Stimulated activated naive CD8-positive, alpha-beta T cell treated with anti-CD3 and anti-CD28 coated beads, Interleukin-15, Interleukin-2, amounts not matched to agents 100 ng/mL and 50 ng/mL, for 24 hours (primary cell): ENCODE measurements around the gene PDCD7.
"Not testable (repeated sequence)": the region's sequence is repeated elsewhere in the genome, so short reads cannot be mapped to it uniquely, and the experiment has no call there.

Experiments
- H3K27ac Mint-ChIP-seq: one replicate; pipeline ENCODE4 v1.8.0; 2021; ENCODE audit warnings: mild to moderate bottlenecking, mixed read lengths
- H3K27me3 Mint-ChIP-seq: one replicate; pipeline ENCODE4 v1.8.0; 2021; ENCODE audit warnings: mixed read lengths
- H3K36me3 Mint-ChIP-seq: one replicate; pipeline ENCODE4 v1.8.0; 2021; ENCODE audit warnings: low read depth, mixed read lengths
- H3K4me1 Mint-ChIP-seq: one replicate; pipeline ENCODE4 v1.8.0; 2021; ENCODE audit warnings: low read depth, mixed read lengths
- H3K4me3 Mint-ChIP-seq: one replicate; pipeline ENCODE4 v1.8.0; 2021; ENCODE audit warnings: mild to moderate bottlenecking, mixed read lengths
- H3K9me3 Mint-ChIP-seq: one replicate; pipeline ENCODE4 v1.8.0; 2021; ENCODE audit warnings: mixed read lengths

PDCD7 gene

DNA sequence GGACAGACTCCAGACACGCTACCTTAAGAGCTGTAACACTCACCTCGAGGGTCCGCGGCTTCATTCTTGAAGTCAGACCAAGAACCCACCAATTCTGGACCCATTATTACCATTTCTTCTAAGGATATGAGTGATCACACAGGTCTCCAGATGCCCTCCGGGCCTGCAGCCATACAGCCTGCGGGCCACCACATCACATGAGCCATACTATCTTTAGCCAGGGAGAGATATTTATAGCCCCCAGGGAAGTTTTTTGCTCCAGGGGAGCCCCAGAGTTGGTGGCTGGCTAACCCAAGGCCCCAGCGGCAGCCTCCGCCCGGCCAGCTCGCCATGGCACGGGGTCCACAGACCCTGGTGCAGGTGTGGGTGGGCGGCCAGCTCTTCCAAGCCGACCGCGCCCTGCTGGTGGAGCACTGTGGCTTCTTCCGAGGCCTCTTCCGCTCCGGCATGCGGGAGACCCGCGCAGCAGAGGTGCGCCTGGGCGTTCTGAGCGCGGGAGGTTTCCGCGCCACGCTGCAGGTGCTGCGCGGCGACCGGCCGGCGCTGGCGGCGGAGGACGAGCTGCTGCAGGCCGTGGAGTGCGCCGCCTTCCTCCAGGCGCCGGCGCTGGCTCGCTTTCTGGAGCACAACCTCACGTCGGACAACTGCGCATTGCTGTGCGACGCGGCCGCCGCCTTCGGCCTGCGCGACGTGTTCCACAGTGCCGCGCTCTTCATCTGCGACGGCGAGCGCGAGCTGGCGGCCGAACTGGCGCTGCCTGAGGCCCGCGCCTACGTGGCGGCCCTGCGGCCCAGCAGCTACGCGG, 56.9 kb downstream of the PDCD7 start, which contains the start of gene KBTBD13:
Gene KBTBD13 (plus strand): TSS at position 261 of the 805 bp plus-strand sequence. CDS start 70 bp downstream, at position 331.
- H3K4me3 Mint-ChIP-seq: no peak within 1 kb of the TSS
- no peak within 1 kb of the TSS for H3K27ac Mint-ChIP-seq
- H3K9me3 Mint-ChIP-seq: no peaks in the 10 kb centered on the region
- no peaks in the 10 kb centered on the region for H3K36me3 Mint-ChIP-seq
- H3K4me1 Mint-ChIP-seq: peaks cover 6% of the 10 kb centered on the region
- peaks cover 17% of the 10 kb centered on the region for H3K27me3 Mint-ChIP-seq

DNA sequence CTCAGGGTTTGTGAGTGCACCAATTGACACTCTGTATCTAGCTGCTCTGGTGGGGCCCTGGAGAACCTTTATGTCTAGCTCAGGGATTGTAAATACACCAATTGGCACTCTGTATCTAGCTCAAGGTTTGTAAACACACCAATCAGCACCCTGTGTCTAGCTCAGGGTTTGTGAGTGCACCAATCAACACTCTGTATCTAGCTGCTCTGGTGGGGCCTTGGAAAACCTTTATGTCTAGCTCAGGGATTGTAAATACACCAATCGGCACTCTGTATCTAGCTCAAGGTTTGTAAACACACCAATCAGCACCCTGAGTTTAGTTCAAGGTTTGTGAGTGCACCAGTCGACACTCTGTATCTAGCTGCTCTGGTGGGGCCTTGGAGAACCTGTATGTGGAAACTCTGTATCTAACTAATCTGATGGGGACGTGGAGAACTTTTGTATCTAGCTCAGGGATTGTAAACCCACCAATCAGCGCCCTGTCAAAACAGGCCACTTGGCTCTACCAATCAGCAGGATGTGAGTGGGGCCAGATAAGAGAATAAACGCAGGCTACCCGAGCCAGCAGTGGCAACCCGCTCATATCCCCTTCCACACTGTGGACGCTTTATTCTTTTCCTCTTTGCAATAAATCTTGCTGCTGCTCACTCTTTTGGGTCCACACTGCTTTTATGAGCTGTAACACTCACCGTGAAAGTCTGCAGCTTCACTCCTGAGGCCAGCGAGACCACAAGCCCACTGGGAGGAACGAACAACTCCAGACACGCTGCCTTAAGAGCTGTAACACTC, 57.8 kb downstream of the PDCD7 start:
- H3K36me3 Mint-ChIP-seq, H3K27ac Mint-ChIP-seq, H3K9me3 Mint-ChIP-seq, H3K4me1 Mint-ChIP-seq, H3K4me3 Mint-ChIP-seq: not testable (repeated sequence)
- peaks cover 17% of the 10 kb centered on the region for H3K27me3 Mint-ChIP-seq

DNA sequence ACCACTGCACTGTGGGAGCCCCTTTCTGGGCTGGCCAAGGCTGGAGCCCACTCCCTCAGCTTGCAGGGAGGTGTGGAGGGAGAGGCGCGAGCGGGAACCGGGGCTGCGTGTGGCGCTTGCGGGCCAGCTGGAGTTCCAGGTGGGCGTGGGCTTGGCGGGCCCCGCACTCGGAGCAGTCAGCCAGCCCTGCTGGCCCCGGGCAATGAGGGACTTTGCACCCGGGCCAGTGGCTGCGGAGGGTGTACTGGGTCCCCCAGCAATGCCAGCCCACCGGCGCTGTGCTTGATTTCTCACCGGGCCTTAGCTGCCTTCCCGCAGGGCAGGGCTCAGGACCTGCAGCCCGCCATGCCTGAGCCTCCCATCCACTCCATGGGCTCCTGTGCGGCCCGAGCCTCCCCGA, 58.7 kb downstream of the PDCD7 start:
- H3K36me3 Mint-ChIP-seq, H3K4me1 Mint-ChIP-seq, H3K9me3 Mint-ChIP-seq, H3K27ac Mint-ChIP-seq, H3K4me3 Mint-ChIP-seq: not testable (repeated sequence)
- H3K27me3 Mint-ChIP-seq: peaks cover 17% of the 10 kb centered on the region

DNA sequence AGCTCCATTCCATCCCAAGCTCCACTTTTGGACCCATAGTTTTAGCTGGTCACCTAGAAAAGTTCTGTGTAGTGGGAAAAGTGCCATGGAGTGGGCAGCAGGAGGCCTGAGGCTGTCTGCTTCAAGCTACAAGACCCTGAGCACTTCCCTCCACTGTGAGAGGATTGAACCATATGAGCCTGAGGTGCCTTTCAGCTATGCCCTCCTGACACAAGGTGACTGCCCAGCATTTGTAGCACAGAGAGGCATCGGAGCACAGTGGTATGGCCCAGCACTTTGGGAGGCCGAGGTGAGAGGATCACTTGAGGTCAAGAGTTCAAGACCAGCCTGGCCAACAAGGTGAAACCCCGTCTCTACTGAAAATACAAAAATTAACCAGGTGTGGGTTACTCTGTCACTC, 61.0 kb downstream of the PDCD7 start:
- no peaks in the 10 kb centered on the region for H3K9me3 Mint-ChIP-seq
- H3K36me3 Mint-ChIP-seq: no peaks in the 10 kb centered on the region
- peaks cover 14% of the 10 kb centered on the region for H3K27me3 Mint-ChIP-seq
- H3K27ac Mint-ChIP-seq: no peak overlapping the region
- no peak overlapping the region for H3K4me3 Mint-ChIP-seq
- peaks cover under 1% of the 10 kb centered on the region for H3K4me1 Mint-ChIP-seq

DNA sequence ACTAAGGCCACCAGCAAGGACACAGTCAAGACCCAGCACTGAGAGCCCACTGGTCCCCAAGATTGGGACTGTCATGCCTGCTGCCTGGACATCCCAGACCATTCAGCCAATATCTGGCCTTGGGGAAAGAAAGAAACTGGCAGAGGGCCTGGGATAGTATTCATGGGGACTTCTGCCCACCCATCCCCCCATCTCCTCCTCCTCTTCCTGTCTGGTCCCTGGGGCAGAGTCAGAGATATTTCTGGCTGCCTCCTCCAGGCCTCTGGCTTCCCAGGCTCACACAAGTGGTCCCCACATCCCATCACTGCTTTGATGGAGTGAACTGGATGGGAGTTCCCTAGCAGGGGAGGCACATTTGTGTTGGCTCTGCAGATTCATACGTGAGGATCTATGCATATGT, 61.6 kb downstream of the PDCD7 start:
- Mint-ChIP-seq H3K27me3 (peaks cover 18% of the 10 kb centered on the region), H3K27ac (no peak overlapping the region), H3K4me1 (no peaks in the 10 kb centered on the region), H3K9me3 (no peaks in the 10 kb centered on the region), H3K36me3 (no peaks in the 10 kb centered on the region), H3K4me3 (no peak overlapping the region)

DNA sequence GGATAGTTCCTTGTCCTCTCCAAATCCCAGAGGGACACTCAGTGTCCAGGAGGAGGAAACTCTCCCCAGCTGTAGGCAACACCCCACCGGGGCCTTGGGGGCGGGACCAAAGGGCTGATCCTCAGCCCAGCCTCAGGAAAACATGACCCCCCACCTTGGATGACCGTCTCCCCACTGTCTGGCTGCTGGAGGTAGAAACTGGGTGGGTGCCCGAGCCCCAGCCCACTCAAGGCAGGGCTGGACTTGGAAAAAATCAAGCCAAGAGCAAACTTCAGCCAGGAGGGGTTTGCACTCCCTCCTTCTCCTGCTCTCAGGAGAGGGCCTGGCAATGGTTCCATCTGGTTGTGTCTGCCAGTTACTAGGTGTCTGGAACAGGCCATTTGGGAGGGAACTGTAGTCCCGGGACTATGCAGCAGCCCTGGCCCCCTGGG, 62.2 kb downstream of the PDCD7 start:
- Mint-ChIP-seq H3K4me3 (no peak overlapping the region), H3K9me3 (no peaks in the 10 kb centered on the region), H3K36me3 (no peaks in the 10 kb centered on the region), H3K27ac (no peak overlapping the region), H3K27me3 (peaks cover 21% of the 10 kb centered on the region), H3K4me1 (no peaks in the 10 kb centered on the region)

DNA sequence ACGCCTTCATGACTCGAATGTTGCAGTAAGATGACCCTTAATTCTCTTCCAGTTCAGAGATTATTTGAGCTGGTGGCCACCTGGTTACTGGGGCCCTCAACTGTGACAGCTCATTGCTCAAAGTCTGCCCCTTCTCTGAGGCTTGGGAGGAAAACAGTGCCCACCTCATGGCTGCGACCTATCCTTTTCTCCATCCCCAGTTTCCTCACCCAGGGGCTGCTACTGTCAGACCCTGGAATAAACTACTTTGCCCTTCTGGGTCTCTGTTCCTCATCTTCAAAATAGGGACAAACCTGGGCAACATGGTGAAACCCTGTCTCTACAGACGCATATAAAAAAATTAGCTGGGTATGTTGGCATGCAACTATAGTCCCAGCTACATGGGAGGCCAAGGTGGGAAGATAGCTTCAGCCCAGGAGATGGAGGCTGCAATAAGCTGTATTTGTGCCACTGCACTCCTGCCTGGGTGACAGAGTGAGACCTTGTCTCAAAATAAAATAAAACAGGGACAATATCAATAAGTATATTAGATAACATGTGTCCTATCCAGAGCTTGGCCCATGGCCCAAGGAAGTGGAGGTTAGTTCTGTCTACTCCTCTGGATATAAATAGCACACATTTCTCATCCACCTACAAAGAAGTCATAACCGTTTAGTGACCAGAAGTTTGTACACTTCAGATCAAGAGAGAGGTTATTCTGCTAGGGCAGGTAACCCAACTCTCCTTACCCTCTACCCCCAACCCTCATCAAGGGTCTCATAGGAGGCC, 63.6 kb downstream of the PDCD7 start:
- Mint-ChIP-seq H3K27ac (no peak overlapping the region), H3K4me1 (no peaks in the 10 kb centered on the region), H3K9me3 (no peaks in the 10 kb centered on the region), H3K27me3 (peaks cover 27% of the 10 kb centered on the region), H3K36me3 (no peaks in the 10 kb centered on the region), H3K4me3 (no peak overlapping the region)

DNA sequence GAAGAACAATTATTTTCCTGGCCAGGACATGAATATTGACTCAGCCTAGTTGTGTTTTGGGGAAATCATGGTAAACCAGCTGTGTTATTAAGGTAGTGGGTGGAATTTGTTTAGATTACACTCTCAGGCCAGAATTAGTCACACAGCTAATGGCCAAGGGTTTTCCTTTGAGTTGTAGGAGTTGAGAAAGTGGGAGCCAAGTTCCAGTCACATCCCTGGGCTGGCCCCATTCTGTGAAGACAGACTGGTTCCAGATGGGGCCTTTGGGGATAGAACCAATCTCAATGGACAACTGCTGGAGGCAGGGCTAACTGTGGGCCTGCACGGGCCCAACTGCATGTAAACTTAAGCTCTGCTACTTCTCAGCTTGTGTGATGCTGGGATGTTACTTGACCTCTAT, 64.4 kb downstream of the PDCD7 start:
- no peak overlapping the region for H3K27ac Mint-ChIP-seq
- H3K4me1 Mint-ChIP-seq: no peaks in the 10 kb centered on the region
- H3K9me3 Mint-ChIP-seq: no peaks in the 10 kb centered on the region
- no peaks in the 10 kb centered on the region for H3K36me3 Mint-ChIP-seq
- peaks cover 27% of the 10 kb centered on the region for H3K27me3 Mint-ChIP-seq
- H3K4me3 Mint-ChIP-seq: no peak overlapping the region

DNA sequence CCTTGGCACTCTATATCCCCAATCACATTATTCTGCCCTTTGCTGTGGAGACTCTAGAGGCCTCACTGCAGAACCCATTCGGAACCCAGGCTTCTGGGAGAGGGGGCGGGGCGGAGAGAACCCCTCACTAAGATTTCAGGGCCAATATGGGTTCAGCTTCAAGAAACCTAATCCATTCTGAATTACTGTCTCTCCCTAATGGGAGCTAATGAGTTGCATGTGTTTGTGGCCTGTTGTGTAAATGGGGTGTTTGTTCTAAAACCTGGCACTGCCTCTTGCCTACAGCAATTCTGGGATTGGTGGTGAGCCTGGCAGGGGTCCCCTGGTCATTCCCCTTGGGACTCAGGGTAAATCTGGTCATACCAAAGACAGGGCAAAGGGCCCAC, 65.2 kb downstream of the PDCD7 start:
- no peak overlapping the region for H3K27ac Mint-ChIP-seq
- H3K9me3 Mint-ChIP-seq: no peaks in the 10 kb centered on the region
- H3K36me3 Mint-ChIP-seq: no peaks in the 10 kb centered on the region
- H3K4me1 Mint-ChIP-seq: no peaks in the 10 kb centered on the region
- peaks cover 27% of the 10 kb centered on the region for H3K27me3 Mint-ChIP-seq
- H3K4me3 Mint-ChIP-seq: no peak overlapping the region

DNA sequence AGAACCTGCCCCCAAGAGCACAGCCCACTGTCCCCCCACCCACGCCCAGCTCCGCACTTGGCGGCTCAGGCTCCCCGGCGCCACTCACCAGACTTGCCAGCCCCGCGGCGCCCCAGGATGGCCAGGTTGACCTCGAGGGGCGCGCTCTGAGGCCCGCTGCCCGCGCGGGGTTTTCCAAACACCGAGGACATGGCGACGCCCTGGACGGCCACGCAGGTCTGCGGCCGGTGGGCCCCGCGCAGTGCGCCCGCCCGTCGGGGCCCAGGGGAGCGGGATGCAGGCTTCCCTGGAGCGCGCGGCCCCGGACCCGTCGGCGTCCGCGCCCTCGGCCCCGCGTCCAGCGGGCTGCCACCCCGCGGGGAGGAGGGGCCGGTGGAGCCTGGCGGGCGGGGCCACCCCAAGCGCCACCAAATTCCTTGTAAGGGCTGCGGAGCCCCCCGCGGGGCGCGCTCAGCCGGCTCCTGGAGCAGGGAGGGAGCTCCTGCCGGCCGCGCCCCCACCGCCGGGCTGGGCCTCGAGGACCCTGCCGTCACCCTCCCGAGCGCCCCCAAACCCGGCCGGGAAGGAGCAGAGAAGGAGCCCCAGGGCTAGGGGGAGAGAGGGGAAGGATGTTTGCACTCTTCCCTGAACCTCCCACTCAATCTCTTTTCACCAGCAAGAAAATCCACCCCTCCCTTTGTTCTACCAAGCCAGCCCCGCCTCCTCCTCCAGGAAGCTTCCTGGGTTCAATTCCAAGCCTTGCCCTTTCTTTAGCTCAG, 65.8 kb downstream of the PDCD7 start, which contains the start of gene RASL12:
Gene RASL12 (minus strand): TSS at position 347 of the 758 bp plus-strand sequence. CDS start 156 bp downstream, at position 191.
- peaks cover 27% of the 10 kb centered on the region for H3K27me3 Mint-ChIP-seq
- no peaks in the 10 kb centered on the region for H3K9me3 Mint-ChIP-seq
- H3K27ac Mint-ChIP-seq: no peak within 1 kb of the TSS
- no peaks in the 10 kb centered on the region for H3K36me3 Mint-ChIP-seq
- H3K4me3 Mint-ChIP-seq: no peak within 1 kb of the TSS
- H3K4me1 Mint-ChIP-seq: no peaks in the 10 kb centered on the region
